ENCODE data around the gene LCP1. TPM values are rescaled to one million over a fixed set of nuclear protein-coding genes. Genes with fewer than 3 reads are reported as not detected.
A peak's percentile ranks its signal among the peaks of the same experiment; 100 is the strongest.
"Not testable (repeated sequence)": the region's sequence is repeated elsewhere in the genome, so short reads cannot be mapped to it uniquely, and the experiment has no call there.

LCP1 gene
- total and polyA plus RNA-seq, 4 donors = 6.2 to 76.5 (median 55.4) TPM

- Histone ChIP-seq H3K36me3 (ENCODE audit: control insufficient read depth in 1 of 2, insufficient read depth in 2 of 2, low read length in 1 of 2) (no peaks in the 10 kb centered on the region), H3K4me3 (ENCODE audit: low read length in 2 of 2) (no peak overlapping the region), H3K27me3 (ENCODE audit: control insufficient read depth in 1 of 2, insufficient read depth in 2 of 2, low read length in 1 of 2) (peaks cover 0 to 2% of the 10 kb centered on the region in 2 donors), H3K27ac (ENCODE audit: low read depth in 1 of 2, low read length in 2 of 2) (no peak overlapping the region), H3K9me3 (ENCODE audit: control insufficient read depth, low read length) (no peaks in the 10 kb centered on the region), H3K4me1 (ENCODE audit: control insufficient read depth in 1 of 2, insufficient read depth in 2 of 2, low read length in 2 of 2) (no peaks in the 10 kb centered on the region)
- intact Hi-C loops (cut with DNase I) = loop anchor here in 1 of 2 donors (10.0 kb wide), 1 partner anchor 155 kb away; no protein-coding TSS in a partner anchor
- no peak for DNase-seq
- ATAC-seq (ENCODE audit: low FRiP score) = no peak
- WGBS, 2 donors = 87 to 91% methylated on average over 2 of the region's 2 CpGs
Observed at GRCh38 chr13:46169758-46170157, 12.2 kb downstream of the LCP1 start.

GRCh38 chr13:46168783-46169182, 13.2 kb downstream of the LCP1 start:
- Histone ChIP-seq H3K4me3 (ENCODE audit: low read length in 2 of 2) (no peak overlapping the region), H3K9me3 (ENCODE audit: control insufficient read depth, low read length) (no peaks in the 10 kb centered on the region), H3K4me1 (ENCODE audit: control insufficient read depth in 1 of 2, insufficient read depth in 2 of 2, low read length in 2 of 2) (no peaks in the 10 kb centered on the region), H3K27me3 (ENCODE audit: control insufficient read depth in 1 of 2, insufficient read depth in 2 of 2, low read length in 1 of 2) (peaks cover 0 to 2% of the 10 kb centered on the region in 2 donors), H3K27ac (ENCODE audit: low read depth in 1 of 2, low read length in 2 of 2) (no peak overlapping the region), H3K36me3 (ENCODE audit: control insufficient read depth in 1 of 2, insufficient read depth in 2 of 2, low read length in 1 of 2) (no peaks in the 10 kb centered on the region)
- DNase-seq (no peak), ATAC-seq (ENCODE audit: low FRiP score) (no peak)
- WGBS, 2 donors = 26 to 35% methylated on average over 1 of the region's 1 CpG
- intact Hi-C loops (cut with DNase I) = loop anchor here in 1 of 2 donors (10.0 kb wide), 1 partner anchor 156 kb away; no protein-coding TSS in a partner anchor

- DNase-seq (peak in 1 of 2 donors; percentile 65), ATAC-seq (ENCODE audit: low FRiP score) (peak; percentile 67)
- Histone ChIP-seq H3K27me3 (ENCODE audit: control insufficient read depth in 1 of 2, insufficient read depth in 2 of 2, low read length in 1 of 2) (peaks cover 0 to 2% of the 10 kb centered on the region in 2 donors), H3K36me3 (ENCODE audit: control insufficient read depth in 1 of 2, insufficient read depth in 2 of 2, low read length in 1 of 2) (no peaks in the 10 kb centered on the region), H3K27ac (ENCODE audit: low read depth in 1 of 2, low read length in 2 of 2) (no peak overlapping the region), H3K4me1 (ENCODE audit: control insufficient read depth in 1 of 2, insufficient read depth in 2 of 2, low read length in 2 of 2) (no peaks in the 10 kb centered on the region), H3K4me3 (ENCODE audit: low read length in 2 of 2) (no peak overlapping the region), H3K9me3 (ENCODE audit: control insufficient read depth, low read length) (no peaks in the 10 kb centered on the region)
- intact Hi-C loops (cut with DNase I) = loop anchor here in 1 of 2 donors (10.0 kb wide), 1 partner anchor 156 kb away; no protein-coding TSS in a partner anchor
- WGBS, 2 donors = 47 to 53% methylated on average over 8 of the region's 8 CpGs
Observed at GRCh38 chr13:46168341-46168740, 13.6 kb downstream of the LCP1 start.

- 53 to 64% methylated on average over 3 of the region's 3 CpGs for WGBS, 2 donors
- no peaks in the 10 kb centered on the region for H3K4me1 ChIP-seq (ENCODE audit: control insufficient read depth in 1 of 2, insufficient read depth in 2 of 2, low read length in 2 of 2)
- peaks cover 0 to 2% of the 10 kb centered on the region in 2 donors for H3K27me3 ChIP-seq (ENCODE audit: control insufficient read depth in 1 of 2, insufficient read depth in 2 of 2, low read length in 1 of 2)
- intact Hi-C loops (cut with DNase I) = loop anchor here in 1 of 2 donors (10.0 kb wide), 1 partner anchor 158 kb away; no protein-coding TSS in a partner anchor
- H3K9me3 ChIP-seq (ENCODE audit: control insufficient read depth, low read length) = no peaks in the 10 kb centered on the region
- no peak overlapping the region for H3K4me3 ChIP-seq (ENCODE audit: low read length in 2 of 2)
- no peaks in the 10 kb centered on the region for H3K36me3 ChIP-seq (ENCODE audit: control insufficient read depth in 1 of 2, insufficient read depth in 2 of 2, low read length in 1 of 2)
- DNase-seq (no peak), ATAC-seq (ENCODE audit: low FRiP score) (no peak)
- no peak overlapping the region for H3K27ac ChIP-seq (ENCODE audit: low read depth in 1 of 2, low read length in 2 of 2)
Observed at GRCh38 chr13:46166947-46167610, 14.9 kb downstream of the LCP1 start.

GRCh38 chr13:46166224-46166584, 15.8 kb downstream of the LCP1 start:
- H3K4me3 ChIP-seq (ENCODE audit: low read length in 2 of 2) = no peak overlapping the region
- no peaks in the 10 kb centered on the region for H3K36me3 ChIP-seq (ENCODE audit: control insufficient read depth in 1 of 2, insufficient read depth in 2 of 2, low read length in 1 of 2)
- ATAC-seq (ENCODE audit: low FRiP score) = no peak
- H3K27me3 ChIP-seq (ENCODE audit: control insufficient read depth in 1 of 2, insufficient read depth in 2 of 2, low read length in 1 of 2) = peaks cover 0 to 2% of the 10 kb centered on the region in 2 donors
- no peaks in the 10 kb centered on the region for H3K4me1 ChIP-seq (ENCODE audit: control insufficient read depth in 1 of 2, insufficient read depth in 2 of 2, low read length in 2 of 2)
- WGBS, 2 donors = 63 to 67% methylated on average over 1 of the region's 1 CpG
- DNase-seq = no peak
- no peaks in the 10 kb centered on the region for H3K9me3 ChIP-seq (ENCODE audit: control insufficient read depth, low read length)
- intact Hi-C loops (cut with DNase I) = loop anchor here in 1 of 2 donors (10.0 kb wide), 1 partner anchor 159 kb away; no protein-coding TSS in a partner anchor
- no peak overlapping the region for H3K27ac ChIP-seq (ENCODE audit: low read depth in 1 of 2, low read length in 2 of 2)

GRCh38 chr13:46165485-46166223, 16.3 kb downstream of the LCP1 start:
- no peak overlapping the region for H3K4me3 ChIP-seq (ENCODE audit: low read length in 2 of 2)
- H3K9me3 ChIP-seq (ENCODE audit: control insufficient read depth, low read length) = no peaks in the 10 kb centered on the region
- DNase-seq (no peak), ATAC-seq (ENCODE audit: low FRiP score) (no peak)
- intact Hi-C loops (cut with DNase I) = loop anchor here in 1 of 2 donors (10.0 kb wide), 1 partner anchor 159 kb away; no protein-coding TSS in a partner anchor
- H3K4me1 ChIP-seq (ENCODE audit: control insufficient read depth in 1 of 2, insufficient read depth in 2 of 2, low read length in 2 of 2) = no peaks in the 10 kb centered on the region
- 44 to 45% methylated on average over 5 of the region's 5 CpGs for WGBS, 2 donors
- no peaks in the 10 kb centered on the region for H3K36me3 ChIP-seq (ENCODE audit: control insufficient read depth in 1 of 2, insufficient read depth in 2 of 2, low read length in 1 of 2)
- peaks cover 0 to 1% of the 10 kb centered on the region in 2 donors for H3K27me3 ChIP-seq (ENCODE audit: control insufficient read depth in 1 of 2, insufficient read depth in 2 of 2, low read length in 1 of 2)
- no peak overlapping the region for H3K27ac ChIP-seq (ENCODE audit: low read depth in 1 of 2, low read length in 2 of 2)

- intact Hi-C loops (cut with DNase I) = loop anchor here in 1 of 2 donors (10.0 kb wide), 1 partner anchor 160 kb away; no protein-coding TSS in a partner anchor
Observed at GRCh38 chr13:46164661-46165060, 17.3 kb downstream of the LCP1 start.

GRCh38 chr13:46162741-46163140, 19.2 kb downstream of the LCP1 start:
- H3K27ac ChIP-seq (ENCODE audit: low read depth in 1 of 2, low read length in 2 of 2); H3K27me3 ChIP-seq (ENCODE audit: control insufficient read depth in 1 of 2, insufficient read depth in 2 of 2, low read length in 1 of 2); H3K4me1 ChIP-seq (ENCODE audit: control insufficient read depth in 1 of 2, insufficient read depth in 2 of 2, low read length in 2 of 2); ATAC-seq (ENCODE audit: low FRiP score); DNase-seq; H3K36me3 ChIP-seq (ENCODE audit: control insufficient read depth in 1 of 2, insufficient read depth in 2 of 2, low read length in 1 of 2); H3K4me3 ChIP-seq (ENCODE audit: low read length in 2 of 2); H3K9me3 ChIP-seq (ENCODE audit: control insufficient read depth, low read length): not testable (repeated sequence)
- intact Hi-C loops (cut with DNase I) = loop anchor here in 1 of 2 donors (10.0 kb wide), 1 partner anchor 162 kb away; no protein-coding TSS in a partner anchor
- WGBS, 2 donors = 94 to 97% methylated on average over 22 to 36 of the region's 36 CpGs

More at GRCh38 chr13:46164661-46165060, 17.3 kb downstream of the LCP1 start:
- no peaks in the 10 kb centered on the region for H3K36me3 ChIP-seq (ENCODE audit: control insufficient read depth in 1 of 2, insufficient read depth in 2 of 2, low read length in 1 of 2)
- H3K27ac ChIP-seq (ENCODE audit: low read depth in 1 of 2, low read length in 2 of 2) = no peak overlapping the region
- no peaks in the 10 kb centered on the region for H3K27me3 ChIP-seq (ENCODE audit: control insufficient read depth in 1 of 2, insufficient read depth in 2 of 2, low read length in 1 of 2)
- no peaks in the 10 kb centered on the region for H3K4me1 ChIP-seq (ENCODE audit: control insufficient read depth in 1 of 2, insufficient read depth in 2 of 2, low read length in 2 of 2)
- no peak overlapping the region for H3K4me3 ChIP-seq (ENCODE audit: low read length in 2 of 2)
- H3K9me3 ChIP-seq (ENCODE audit: control insufficient read depth, low read length) = peaks cover 2% of the 10 kb centered on the region
- ATAC-seq (ENCODE audit: low FRiP score) (no peak), DNase-seq (no peak)
